Mesendoderm (in vitro differentiated cells): ENCODE data around the gene MAP3K10.
A peak's percentile ranks its signal among the peaks of the same experiment; 100 is the strongest.
"Not testable (repeated sequence)": the region's sequence is repeated elsewhere in the genome, so short reads cannot be mapped to it uniquely, and the experiment has no call there.

Experiments
- DNase-seq: peaks from one replicate; pipeline ENCODE4 v3.0.0; 2013
- H2AK5ac ChIP-seq: 2 replicates; pipeline ENCODE4 v1.6.1; 2013; ENCODE audit warnings: low read length, inconsistent platforms
- H2BK120ac ChIP-seq: 2 replicates; pipeline ENCODE4 v1.6.1; 2013; ENCODE audit warnings: low read depth, mild to moderate bottlenecking, low read length, moderate library complexity, mixed read lengths
- H2BK15ac ChIP-seq: replicated peaks from 2 replicates; pipeline ENCODE4 v1.6.1; 2013; ENCODE audit warnings: low read depth, mild to moderate bottlenecking, moderate library complexity
- H2BK5ac ChIP-seq: 2 replicates; pipeline ENCODE4 v1.6.1; 2013; ENCODE audit warnings: low read length, inconsistent platforms
- H3K18ac ChIP-seq: 2 replicates; pipeline ENCODE4 v1.6.1; 2013; ENCODE audit warnings: mild to moderate bottlenecking, low read length, mixed read lengths
- H3K23ac ChIP-seq: one replicate; pipeline ENCODE4 v1.6.1; 2013; ENCODE audit warnings: low read length
- H3K27ac ChIP-seq: 2 replicates; pipeline ENCODE4 v1.5.1; 2013; ENCODE audit warnings: low read depth, mild to moderate bottlenecking, inconsistent platforms, low read length, moderate library complexity
- H3K27me3 ChIP-seq: 2 replicates; pipeline ENCODE4 v1.6.1; 2013; ENCODE audit warnings: low read length, control low read depth, mild to moderate bottlenecking, inconsistent platforms; ENCODE audit not compliant: insufficient read depth, poor library complexity
- H3K36me3 ChIP-seq: 2 replicates; pipeline ENCODE4 v1.6.1; 2013; ENCODE audit warnings: low read length, inconsistent platforms; ENCODE audit not compliant: control insufficient read depth, insufficient read depth
- H3K4ac ChIP-seq: one replicate; pipeline ENCODE4 v1.6.1; 2013; ENCODE audit warnings: low read depth, mild to moderate bottlenecking, low read length, moderate library complexity
- H3K4me1 ChIP-seq: 2 replicates; pipeline ENCODE4 v1.6.1; 2013; ENCODE audit warnings: low read depth, low read length, inconsistent platforms; ENCODE audit not compliant: control insufficient read depth
- H3K4me2 ChIP-seq: 2 replicates; pipeline ENCODE4 v1.6.1; 2013; ENCODE audit warnings: low read length
- H3K4me3 ChIP-seq: 2 replicates; pipeline ENCODE4 v1.5.1; 2013; ENCODE audit warnings: mild to moderate bottlenecking, low read length
- H3K56ac ChIP-seq: one replicate; pipeline ENCODE4 v1.6.1; 2013; ENCODE audit warnings: low read length
- H3K79me1 ChIP-seq: 2 replicates; pipeline ENCODE4 v1.6.1; 2013; ENCODE audit warnings: low read length, inconsistent platforms
- H3K79me2 ChIP-seq: 2 replicates; pipeline ENCODE4 v1.6.1; 2013; ENCODE audit warnings: mild to moderate bottlenecking, low read length; ENCODE audit not compliant: control insufficient read depth, insufficient read depth
- H3K9ac ChIP-seq: 2 replicates; pipeline ENCODE4 v1.6.1; 2013; ENCODE audit warnings: low read length, inconsistent platforms
- H4K5ac ChIP-seq: one replicate; pipeline ENCODE4 v1.6.1; 2013; ENCODE audit warnings: low read length
- H4K8ac ChIP-seq: one replicate; pipeline ENCODE4 v1.6.1; 2013; ENCODE audit warnings: low read depth, mild to moderate bottlenecking, control low read depth, low read length, moderate library complexity
- WGBS: extraction: QIAGEN DNeasy Blood & Tissue Kit; methylation state at CpG from one replicate; pipeline ENCODE4 v1.1.7; 2013; ENCODE audit warnings: low lambda C conversion rate, missing lambda C conversion rate; ENCODE audit not compliant: insufficient coverage; ENCODE audit errors: extremely low coverage; 5-methylcytosine and 5-hydroxymethylcytosine counted together

MAP3K10 gene

DNA sequence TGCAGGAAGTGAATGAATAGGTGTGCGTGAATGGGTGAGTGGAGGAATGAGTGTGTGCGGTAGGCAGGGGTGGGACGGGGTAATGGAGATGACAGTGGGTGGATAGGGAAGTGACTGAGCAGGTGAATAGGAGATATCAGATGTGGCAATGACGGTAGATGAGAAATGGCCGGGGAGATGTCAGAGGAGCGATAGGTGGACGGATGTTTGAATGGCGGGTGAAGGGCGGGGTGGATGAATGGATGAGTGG is 25.5 kb downstream of the MAP3K10 start:
- no CpG with 5 or more reads among the region's 9 CpGs for whole genome bisulfite sequencing
- Histone ChIP-seq H2AK5ac (no peak overlapping the region), H3K4me1 (no peaks in the 10 kb centered on the region), H3K18ac (no peak overlapping the region), H3K27me3 (no peaks in the 10 kb centered on the region), H3K56ac (no peak overlapping the region), H3K9ac (no peak overlapping the region), H3K79me2 (no peaks in the 10 kb centered on the region), H2BK15ac (no peak overlapping the region), H3K27ac (no peak overlapping the region), H2BK5ac (no peak overlapping the region), H3K4me3 (no peak overlapping the region), H3K36me3 (no peaks in the 10 kb centered on the region), H2BK120ac (no peak overlapping the region), H3K23ac (no peak overlapping the region), H4K5ac (no peak overlapping the region), H3K79me1 (no peaks in the 10 kb centered on the region), H3K4ac (no peak overlapping the region), H3K4me2 (no peak overlapping the region), H4K8ac (no peak overlapping the region)
- DNase-seq, result no peak

- no peak overlapping the region for H3K4me2 ChIP-seq
Observed at GRCh38 chr19:40217027-40217810, 26.0 kb downstream of the MAP3K10 start.

GRCh38 chr19:40217934-40218890 is 27.0 kb downstream of the MAP3K10 start, which contains the start of gene TTC9B:
TTC9B (minus strand) TSS chr19:40218384; CDS start chr19:40218381, 3 bp downstream.
- DNase-seq, result peak; percentile 68
- no peak within 1 kb of the TSS for H3K23ac ChIP-seq
- no peaks in the 10 kb centered on the region for H3K36me3 ChIP-seq
- no peak within 1 kb of the TSS for H3K4me2 ChIP-seq
- H4K5ac ChIP-seq, result no peak within 1 kb of the TSS
- H3K9ac ChIP-seq, result no peak within 1 kb of the TSS
- no peaks in the 10 kb centered on the region for H3K79me1 ChIP-seq
- H2BK5ac ChIP-seq, result no peak within 1 kb of the TSS
- no peaks in the 10 kb centered on the region for H3K79me2 ChIP-seq
- H3K4me1 ChIP-seq, result no peaks in the 10 kb centered on the region
- no peak within 1 kb of the TSS for H2AK5ac ChIP-seq
- H3K4me3 ChIP-seq, result no peak within 1 kb of the TSS
- H3K18ac ChIP-seq, result no peak within 1 kb of the TSS
- no peak within 1 kb of the TSS for H2BK15ac ChIP-seq
- no CpG with 5 or more reads among the region's 75 CpGs for WGBS
- no peak within 1 kb of the TSS for H4K8ac ChIP-seq
- no peak within 1 kb of the TSS for H3K4ac ChIP-seq
- H3K56ac ChIP-seq, result no peak within 1 kb of the TSS
- H2BK120ac ChIP-seq, result no peak within 1 kb of the TSS
- H3K27ac ChIP-seq, result no peak within 1 kb of the TSS
- H3K27me3 ChIP-seq, result no peaks in the 10 kb centered on the region

More at GRCh38 chr19:40217027-40217810, 26.0 kb downstream of the MAP3K10 start:
- no peak overlapping the region for H2BK120ac ChIP-seq
- H4K8ac ChIP-seq, result no peak overlapping the region
- no peaks in the 10 kb centered on the region for H3K79me2 ChIP-seq
- H3K18ac ChIP-seq, result no peak overlapping the region
- WGBS, result no CpG with 5 or more reads among the region's 54 CpGs
- H3K4ac ChIP-seq, result no peak overlapping the region
- no peak overlapping the region for H2AK5ac ChIP-seq
- H3K27me3 ChIP-seq, result no peaks in the 10 kb centered on the region
- no peak overlapping the region for H2BK5ac ChIP-seq
- no peak overlapping the region for H4K5ac ChIP-seq
- H3K9ac ChIP-seq, result no peak overlapping the region
- no peak overlapping the region for H3K4me3 ChIP-seq
- no peaks in the 10 kb centered on the region for H3K36me3 ChIP-seq
- H3K79me1 ChIP-seq, result no peaks in the 10 kb centered on the region
- DNase-seq, result peak; percentile 50
- H2BK15ac ChIP-seq, result no peak overlapping the region
- no peak overlapping the region for H3K56ac ChIP-seq
- no peaks in the 10 kb centered on the region for H3K4me1 ChIP-seq
- H3K23ac ChIP-seq, result no peak overlapping the region
- H3K27ac ChIP-seq, result no peak overlapping the region

GRCh38 chr19:40219029-40219428 is 27.8 kb downstream of the MAP3K10 start:
- not testable (repeated sequence) for H4K8ac ChIP-seq, H3K4me2 ChIP-seq, H3K4me3 ChIP-seq, H3K4me1 ChIP-seq, H3K79me2 ChIP-seq, H2AK5ac ChIP-seq, H3K18ac ChIP-seq, DNase-seq, H2BK120ac ChIP-seq, H2BK15ac ChIP-seq, H4K5ac ChIP-seq, H3K23ac ChIP-seq, H3K56ac ChIP-seq, H3K27me3 ChIP-seq, H3K79me1 ChIP-seq, H3K36me3 ChIP-seq, H3K27ac ChIP-seq, H3K4ac ChIP-seq, H2BK5ac ChIP-seq, H3K9ac ChIP-seq
- WGBS, result no CpG with 5 or more reads among the region's 4 CpGs

DNA sequence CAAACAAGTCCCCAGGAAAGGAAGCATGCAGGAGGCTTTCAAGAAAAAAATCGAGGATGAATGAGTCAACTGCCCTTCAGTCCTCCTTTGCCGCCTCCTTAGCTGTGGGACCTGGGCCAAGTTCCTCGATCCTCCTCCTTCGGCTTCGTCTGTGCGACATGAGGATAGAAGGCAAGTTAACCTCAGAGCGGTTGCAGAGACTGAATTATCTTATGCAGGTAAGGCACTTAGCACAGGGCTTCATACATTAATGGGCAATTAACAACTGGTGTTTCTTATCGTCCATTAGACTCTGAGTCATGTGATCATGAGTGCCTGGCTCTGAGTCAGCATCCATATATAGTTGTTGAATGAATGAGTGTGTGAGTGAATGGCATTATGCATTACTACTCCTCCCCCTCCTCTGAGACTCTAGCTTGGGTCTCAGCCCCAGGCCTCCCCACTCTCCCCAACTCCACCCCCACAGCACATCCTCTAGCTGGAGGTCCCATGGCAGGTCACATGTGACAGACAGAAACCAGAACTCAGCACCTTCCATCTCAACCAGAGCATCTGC is 28.6 kb downstream of the MAP3K10 start:
- Histone ChIP-seq H3K27ac (no peak overlapping the region), H4K5ac (no peak overlapping the region), H3K18ac (no peak overlapping the region), H3K9ac (no peak overlapping the region), H2AK5ac (no peak overlapping the region), H2BK15ac (no peak overlapping the region), H3K4me1 (no peaks in the 10 kb centered on the region), H2BK120ac (no peak overlapping the region), H3K4me3 (no peak overlapping the region), H3K23ac (no peak overlapping the region), H2BK5ac (no peak overlapping the region), H3K79me1 (no peaks in the 10 kb centered on the region), H3K79me2 (no peaks in the 10 kb centered on the region), H3K27me3 (no peaks in the 10 kb centered on the region), H3K36me3 (no peaks in the 10 kb centered on the region), H4K8ac (no peak overlapping the region), H3K56ac (no peak overlapping the region), H3K4ac (no peak overlapping the region), H3K4me2 (no peak overlapping the region)
- no peak for DNase-seq
- WGBS, result no CpG with 5 or more reads among the region's 8 CpGs
